ENCODE measurements around the gene SGMS2.

SGMS2 gene

DNA sequence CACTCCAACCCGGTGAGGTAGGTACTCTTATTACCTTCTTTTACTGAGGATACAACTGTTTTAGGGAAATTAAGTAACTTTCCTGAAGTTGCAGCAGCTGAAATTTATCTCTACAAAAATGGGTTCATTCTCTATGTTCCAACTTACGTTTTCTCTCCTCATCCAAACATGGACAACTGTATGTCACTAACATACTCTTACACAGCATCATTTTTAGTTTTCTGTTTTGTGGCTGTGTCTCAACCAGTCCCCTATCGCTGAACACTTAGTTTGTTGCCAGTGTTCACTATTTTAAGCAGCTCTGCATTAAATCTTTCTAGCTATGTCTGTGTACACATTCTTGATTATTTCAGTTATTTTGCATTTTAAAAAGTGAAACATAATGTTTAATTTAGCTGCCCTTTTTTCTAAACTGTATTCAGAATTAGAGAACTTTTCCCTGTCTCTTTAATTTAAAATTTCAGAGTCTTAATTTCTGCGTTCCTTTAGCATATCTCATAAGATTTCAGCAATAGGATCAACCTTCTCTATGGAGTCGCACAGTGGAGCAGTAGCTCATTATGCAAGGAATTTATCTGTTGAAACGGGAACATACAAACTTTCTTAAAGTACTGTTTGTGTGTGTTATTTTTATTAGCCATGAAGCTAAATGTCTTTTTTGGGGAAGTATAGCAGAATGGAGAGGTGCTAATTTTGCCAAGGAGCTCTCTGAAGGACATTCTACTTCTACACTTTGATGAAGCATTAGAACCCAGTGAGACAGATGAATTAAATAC, 3.8 kb downstream of the SGMS2 start:
- DNase-seq (ENCODE audit: low read depth, low spot score) = no peak

DNA sequence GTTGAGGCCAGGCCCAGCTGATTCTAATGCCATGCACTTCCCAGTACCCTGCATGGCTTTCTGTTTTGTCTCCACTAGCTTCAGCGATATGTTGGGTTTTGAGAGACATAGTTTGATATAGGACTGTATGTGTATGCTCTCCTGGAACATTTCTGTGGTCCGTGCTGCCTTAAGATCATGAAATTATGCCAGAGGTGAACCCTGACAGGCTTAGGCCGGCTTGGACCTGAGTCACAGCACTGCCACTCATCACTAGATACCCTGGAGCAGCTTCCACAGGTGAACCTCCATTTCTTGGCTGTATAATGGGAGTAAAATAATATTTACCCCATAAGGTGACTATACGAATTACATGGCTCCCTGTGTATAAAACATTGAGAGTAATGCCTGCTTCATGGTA, 6.4 kb downstream of the SGMS2 start:
- no peak for DNase-seq (ENCODE audit: low read depth, low spot score)

- no peak for DNase-seq (ENCODE audit: low read depth, low spot score)
Measured at GRCh38 chr4:107832275-107832807, 7.6 kb downstream of the SGMS2 start.

- DNase-seq (ENCODE audit: low read depth, low spot score) = no peak
Measured at GRCh38 chr4:107834241-107834794, 9.6 kb downstream of the SGMS2 start.

DNA sequence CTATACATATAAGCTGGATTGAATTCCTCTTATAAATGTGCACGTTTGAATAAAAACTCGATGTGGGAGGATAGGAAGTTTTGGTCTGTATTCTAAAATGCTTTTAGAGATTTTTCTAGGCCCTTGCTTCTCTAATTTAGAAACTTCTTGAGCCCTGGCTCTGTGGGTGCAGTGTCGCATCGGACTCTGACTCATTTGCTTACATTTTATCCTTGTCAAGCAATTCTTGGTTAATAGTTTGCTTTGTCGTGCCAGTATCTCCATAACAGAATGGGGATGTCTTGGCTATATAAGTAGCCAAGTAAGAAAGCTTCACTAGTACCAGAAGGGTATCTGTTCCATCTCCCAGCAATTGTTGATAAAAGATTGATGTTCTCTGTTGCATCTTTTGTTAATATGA, 10.7 kb downstream of the SGMS2 start:
- DNase-seq (ENCODE audit: low read depth, low spot score) = no peak

DNA sequence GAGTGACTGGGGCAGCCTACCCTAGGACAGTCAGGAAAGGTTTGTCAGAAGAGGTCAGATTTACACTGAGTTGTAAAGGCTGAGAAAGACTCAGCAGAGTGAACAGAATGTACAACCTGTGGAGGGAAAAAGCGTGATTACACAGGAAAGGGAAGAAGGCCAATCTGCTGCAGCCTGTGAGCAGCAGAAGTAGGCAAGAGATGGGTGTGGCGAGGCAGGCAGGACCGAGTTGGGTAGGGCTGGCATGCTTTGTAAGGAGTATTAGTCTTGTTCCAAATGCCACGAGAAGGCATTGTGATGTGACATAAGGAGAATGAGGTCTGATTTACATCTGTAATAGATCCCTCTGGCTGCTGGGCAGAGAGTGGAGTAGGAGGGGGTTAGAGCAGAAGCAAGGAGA, 12.6 kb downstream of the SGMS2 start:
- no peak for DNase-seq (ENCODE audit: low read depth, low spot score)

GRCh38 chr4:107837776-107838618, 13.3 kb downstream of the SGMS2 start:
- DNase-seq (ENCODE audit: low read depth, low spot score) = no peak

DNA sequence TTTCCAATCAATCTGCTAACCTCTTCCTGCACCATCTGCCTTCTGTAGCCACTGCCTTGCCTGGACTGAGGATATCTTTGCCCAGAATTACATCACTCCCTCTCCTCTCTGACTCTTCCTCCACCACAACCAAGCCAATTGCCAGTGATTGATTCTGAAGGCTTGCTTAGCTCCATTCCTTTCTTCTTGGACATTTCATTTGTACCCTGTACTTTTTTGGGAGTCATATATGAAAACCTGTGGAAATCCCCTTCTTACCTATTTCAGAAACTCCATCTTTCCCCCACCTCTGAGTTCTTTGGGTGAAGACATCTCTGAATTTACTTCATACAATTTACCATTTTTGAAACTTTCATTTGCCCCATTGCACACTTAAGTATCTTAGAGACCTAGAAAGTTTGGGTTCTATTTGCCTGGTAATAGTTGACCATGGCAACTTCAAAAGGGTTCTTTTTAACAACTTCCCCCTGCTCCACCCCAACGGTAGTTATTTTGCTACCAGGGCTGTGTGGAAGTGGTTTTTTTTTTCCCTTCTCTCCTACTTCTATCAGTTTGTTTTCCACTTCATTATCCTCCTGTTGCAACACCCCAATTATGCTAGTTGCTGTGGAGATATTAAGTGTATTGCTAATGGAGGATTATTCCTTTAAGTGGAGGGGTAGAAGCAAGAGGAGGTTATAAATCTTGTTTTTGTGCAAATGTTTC, 14.3 kb downstream of the SGMS2 start:
- no peak for DNase-seq (ENCODE audit: low read depth, low spot score)

DNA sequence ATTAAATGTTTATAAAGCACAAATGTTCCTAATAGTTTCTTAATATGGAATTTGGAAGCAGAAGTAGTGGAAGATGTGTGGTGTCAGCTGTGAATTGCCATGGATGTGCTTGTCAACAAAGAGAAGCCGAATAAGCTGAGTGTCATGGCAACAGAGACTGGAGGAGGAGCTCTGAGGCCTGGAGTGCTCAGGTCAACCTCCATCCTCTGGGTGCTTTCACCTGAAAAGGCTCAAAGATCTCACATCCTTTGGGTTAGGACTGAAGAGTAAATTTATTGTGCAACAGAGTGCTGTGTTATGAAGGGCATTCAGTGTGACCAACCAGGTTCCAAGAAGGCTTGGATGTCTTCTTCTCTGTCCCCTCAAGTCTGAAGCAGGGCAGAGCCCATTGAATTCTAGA, 18.7 kb downstream of the SGMS2 start:
- no peak for DNase-seq (ENCODE audit: low read depth, low spot score)

DNA sequence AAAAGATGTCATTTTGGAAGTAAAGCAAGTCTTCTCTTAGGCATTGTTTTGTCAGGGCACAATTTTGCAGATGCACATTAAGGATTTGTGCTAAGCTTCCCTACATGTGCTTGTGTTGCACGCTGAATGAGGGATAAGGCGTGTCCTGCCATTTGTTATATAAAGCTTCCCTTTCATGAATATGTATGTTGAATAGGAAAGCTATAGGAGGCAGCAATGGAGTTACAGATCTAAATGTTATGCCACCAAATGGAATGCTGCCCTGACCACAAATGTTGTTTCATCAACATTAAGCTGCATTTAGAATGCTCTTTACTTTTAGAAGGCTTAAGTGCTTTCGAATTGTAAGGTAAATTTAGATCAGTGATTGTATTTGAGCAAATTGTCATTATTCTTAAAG, 20.9 kb downstream of the SGMS2 start:
- DNase-seq (ENCODE audit: low read depth, low spot score) = no peak

GRCh38 chr4:107850438-107850837, 25.7 kb downstream of the SGMS2 start:
- no peak for DNase-seq (ENCODE audit: low read depth, low spot score)

- no peak for DNase-seq (ENCODE audit: low read depth, low spot score)
Measured at GRCh38 chr4:107853444-107854355, 29.0 kb downstream of the SGMS2 start.

- DNase-seq (ENCODE audit: low read depth, low spot score) = no peak
Measured at GRCh38 chr4:107854356-107855022, 29.8 kb downstream of the SGMS2 start.

DNA sequence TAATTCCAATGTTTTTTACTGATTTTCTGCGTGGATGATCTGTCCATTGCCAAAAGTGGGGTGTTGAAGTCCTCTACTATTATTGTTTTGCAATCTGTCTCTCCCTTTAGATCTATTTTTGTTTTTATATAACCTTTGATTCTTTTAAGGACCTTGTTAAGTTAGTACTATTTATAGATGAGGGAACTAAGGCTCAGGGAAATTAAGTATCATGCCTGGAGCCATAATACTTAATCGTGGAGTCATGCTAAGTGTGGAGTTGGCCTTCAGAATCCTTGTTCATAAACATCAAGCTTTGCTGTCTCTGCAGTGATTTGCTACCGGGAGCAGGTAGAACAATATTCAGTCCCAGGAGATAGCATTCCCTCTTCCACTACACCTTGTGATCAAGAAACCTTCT, 31.0 kb downstream of the SGMS2 start:
- DNase-seq (ENCODE audit: low read depth, low spot score) = no peak

- DNase-seq (ENCODE audit: low read depth, low spot score) = no peak
Measured at GRCh38 chr4:107856901-107857300, 32.2 kb downstream of the SGMS2 start.

- no peak for DNase-seq (ENCODE audit: low read depth, low spot score)
Measured at GRCh38 chr4:107857741-107858140, 33.0 kb downstream of the SGMS2 start.

DNA sequence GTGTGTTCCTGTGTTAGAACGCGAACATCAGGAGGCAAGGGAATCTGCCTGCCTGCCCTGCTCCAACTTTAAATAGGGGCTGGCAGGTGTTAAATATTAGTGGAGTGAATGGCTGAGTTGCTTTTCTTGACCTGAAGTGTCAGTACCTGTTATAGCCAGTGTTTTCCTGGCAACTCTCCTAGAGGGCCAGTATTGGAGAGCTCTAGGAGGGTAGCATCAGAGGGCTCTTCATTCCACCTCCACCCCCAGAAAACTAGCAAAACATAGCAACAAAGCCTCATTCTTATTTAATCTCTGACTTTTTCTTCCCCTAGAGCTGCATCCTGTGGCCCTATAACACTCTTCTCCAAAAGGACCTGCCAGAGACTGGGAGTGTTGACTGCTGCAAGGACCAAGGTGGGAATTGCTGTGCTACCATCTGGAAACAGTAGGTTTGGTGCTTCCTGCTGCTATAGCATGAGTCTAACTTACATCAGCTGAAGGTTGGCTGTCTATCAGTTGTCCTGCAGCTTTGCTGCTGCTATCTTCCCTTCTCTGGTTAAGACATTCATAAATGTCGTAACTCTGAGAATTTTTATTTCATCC, 33.5 kb downstream of the SGMS2 start:
- DNase-seq (ENCODE audit: low read depth, low spot score) = no peak

GRCh38 chr4:107862658-107863057, 37.9 kb downstream of the SGMS2 start:
- no peak for DNase-seq (ENCODE audit: low read depth, low spot score)

GRCh38 chr4:107863416-107863815, 38.7 kb downstream of the SGMS2 start:
- DNase-seq (ENCODE audit: low read depth, low spot score) = no peak

GRCh38 chr4:107863850-107864371, 39.2 kb downstream of the SGMS2 start:
- no peak for DNase-seq (ENCODE audit: low read depth, low spot score)
